HG02623 (cell line): ENCODE results near the gene THBD.

ENCODE experiments used
- ATAC-seq: cut with Tn5 transposase; IDR thresholded peaks from one replicate; pipeline ENCODE4 v1.9.1; 2021; ENCODE audit warnings: moderate library complexity; ENCODE audit not compliant: unreplicated experiment

THBD gene

DNA sequence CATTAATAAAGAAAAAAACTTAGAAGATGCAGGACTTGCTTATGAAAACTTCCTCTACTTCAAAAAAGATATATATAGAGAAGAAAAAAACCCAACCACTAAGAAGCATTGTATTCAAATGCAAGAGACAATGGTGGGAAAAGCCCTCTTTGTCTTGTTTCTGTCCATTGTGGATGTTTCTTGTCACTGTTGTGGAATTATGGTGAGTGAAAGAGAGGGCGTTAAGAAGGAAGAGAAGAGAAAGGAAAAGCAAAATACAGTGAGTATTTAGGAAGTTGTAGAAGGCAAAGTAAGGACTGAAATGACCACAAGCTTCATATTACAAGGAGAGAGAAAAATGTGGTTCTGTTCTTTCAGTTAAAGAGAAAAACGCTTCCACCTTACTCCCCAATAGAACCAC is 14.1 kb upstream of the THBD start:
- ATAC-seq = no peak

DNA sequence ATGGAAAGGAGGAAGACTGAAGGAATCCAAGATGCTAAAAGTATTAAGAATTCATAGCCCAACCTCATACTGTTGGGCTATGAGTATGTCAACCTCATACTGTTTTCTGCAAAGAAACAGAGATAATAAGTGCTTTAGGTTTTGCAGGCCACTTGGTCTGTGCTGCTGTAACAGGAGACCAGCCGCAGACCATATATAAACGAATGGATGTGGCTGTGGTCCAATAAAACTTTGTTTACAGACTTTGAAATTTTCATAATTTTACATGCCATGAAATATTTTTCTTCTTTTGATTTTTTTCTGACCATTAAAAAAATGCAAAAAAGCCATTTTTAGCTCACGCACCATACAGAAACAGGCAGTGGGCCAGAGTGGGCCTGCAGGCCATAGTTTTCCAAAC is 13.7 kb upstream of the THBD start:
- no peak for ATAC-seq

DNA sequence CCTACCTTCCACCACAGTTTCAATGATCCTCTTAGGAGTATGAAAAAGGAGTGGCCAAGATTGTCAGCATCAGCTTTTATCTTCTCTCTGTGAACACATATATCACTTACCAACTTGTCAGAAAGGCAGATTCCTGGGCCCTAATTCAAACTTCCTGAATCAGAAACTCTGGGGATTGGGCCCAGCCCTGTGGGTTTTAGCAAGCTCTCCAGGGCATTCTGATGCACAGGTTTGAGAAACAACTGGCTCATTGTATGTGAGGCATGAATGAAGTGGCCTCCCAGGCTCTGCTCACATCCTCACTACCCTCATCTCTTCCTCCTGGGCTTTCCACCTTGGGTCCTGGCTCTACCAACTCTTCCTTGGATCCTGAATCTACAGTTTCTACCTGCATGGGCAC is 13.2 kb upstream of the THBD start:
- no peak for ATAC-seq

DNA sequence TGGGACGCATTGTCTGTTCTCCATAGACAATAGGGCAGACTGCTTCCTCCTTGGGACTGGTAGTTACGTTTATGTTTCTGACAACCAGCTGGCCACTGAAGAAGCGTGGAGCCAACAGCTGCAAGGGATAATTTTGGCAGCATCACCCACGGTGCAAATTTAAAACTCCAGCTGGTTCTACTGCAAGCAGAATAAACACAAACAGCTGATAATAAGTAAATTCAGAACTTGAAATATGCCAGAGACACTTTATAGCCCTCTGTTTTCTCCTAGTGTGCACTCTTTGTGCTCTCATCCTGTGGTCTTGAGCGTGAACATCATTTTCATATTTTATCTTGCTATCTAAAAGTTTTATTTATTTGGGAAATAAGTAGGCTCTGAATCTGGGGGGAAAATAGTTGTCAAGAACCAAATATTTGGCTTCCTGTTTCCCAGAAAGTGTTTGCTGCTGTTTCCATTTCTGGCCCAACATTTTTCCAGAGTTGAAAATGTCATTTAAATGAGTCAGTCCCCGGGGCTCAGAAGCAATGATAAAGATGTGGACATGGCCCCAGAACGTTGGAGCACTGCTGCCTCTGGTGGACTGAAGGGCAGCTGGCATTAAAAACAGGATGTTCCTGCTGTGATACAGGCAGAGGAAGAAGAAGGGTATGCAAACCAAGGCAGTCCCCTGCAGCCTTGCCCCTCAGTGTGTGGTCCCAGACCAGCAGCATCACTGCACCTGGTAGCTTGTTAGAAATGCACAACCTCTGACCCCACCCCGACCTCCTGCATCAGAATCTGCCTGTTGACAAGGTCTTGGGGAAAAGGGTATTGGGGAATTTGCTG is 12.5 kb upstream of the THBD start:
- no peak for ATAC-seq

DNA sequence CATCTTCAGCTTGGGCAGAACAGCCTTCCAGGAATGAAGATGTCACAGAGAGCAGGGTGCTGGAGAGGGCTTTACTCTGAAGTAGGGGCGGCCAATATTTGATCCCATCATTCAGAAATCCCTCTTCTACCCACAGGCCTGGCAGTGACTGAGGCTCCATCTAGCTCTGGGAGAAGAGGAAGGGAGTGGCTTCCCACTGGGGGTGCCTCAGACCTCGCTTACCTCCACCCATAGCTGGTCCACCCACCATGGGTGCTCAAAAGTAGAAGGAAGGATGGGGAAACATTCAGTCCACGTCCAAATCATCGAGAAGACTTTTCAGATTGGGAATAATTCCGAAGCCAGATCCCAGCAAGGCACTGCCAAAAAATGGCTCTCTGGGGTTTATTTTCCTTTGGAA is 11.8 kb upstream of the THBD start:
- ATAC-seq = no peak

DNA sequence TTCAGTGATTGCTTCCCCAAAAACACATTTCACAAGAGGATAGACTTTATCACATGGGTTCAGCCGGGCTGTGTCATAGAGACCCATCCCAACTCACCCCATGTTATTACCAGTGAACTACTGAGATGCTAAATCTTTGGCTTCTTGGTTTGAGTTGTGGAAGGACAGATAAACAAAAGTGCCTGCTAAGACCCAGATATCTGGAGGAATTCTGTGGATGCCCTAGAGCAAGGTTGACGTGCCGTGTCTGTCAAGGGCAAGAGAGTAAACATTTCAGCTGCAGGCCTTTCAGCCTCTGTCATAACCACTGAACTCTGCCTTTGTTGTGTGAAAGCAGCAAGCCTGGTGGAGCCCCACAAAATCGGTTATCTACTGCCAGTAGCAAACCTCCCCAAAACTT is 11.2 kb upstream of the THBD start:
- no peak for ATAC-seq

DNA sequence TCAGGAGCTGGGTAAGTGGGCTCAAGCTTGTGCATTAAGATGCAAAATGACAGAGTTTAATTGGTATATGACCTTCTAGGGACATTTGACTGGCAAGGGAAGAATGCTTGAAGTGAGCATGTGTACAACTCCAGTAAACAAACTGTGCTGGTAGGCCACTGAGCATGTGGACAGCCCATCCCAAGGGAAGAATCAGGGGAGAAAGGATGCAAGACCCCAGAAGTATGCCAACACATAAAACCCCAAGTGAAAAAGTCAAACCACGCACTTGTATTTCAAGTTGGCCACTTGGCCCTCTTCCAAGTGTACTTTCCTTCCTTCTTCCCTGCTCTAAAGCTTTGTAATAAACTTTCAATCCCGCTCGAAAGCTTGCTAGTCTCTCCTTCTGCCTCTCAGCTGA is 10.4 kb upstream of the THBD start:
- no peak for ATAC-seq

DNA sequence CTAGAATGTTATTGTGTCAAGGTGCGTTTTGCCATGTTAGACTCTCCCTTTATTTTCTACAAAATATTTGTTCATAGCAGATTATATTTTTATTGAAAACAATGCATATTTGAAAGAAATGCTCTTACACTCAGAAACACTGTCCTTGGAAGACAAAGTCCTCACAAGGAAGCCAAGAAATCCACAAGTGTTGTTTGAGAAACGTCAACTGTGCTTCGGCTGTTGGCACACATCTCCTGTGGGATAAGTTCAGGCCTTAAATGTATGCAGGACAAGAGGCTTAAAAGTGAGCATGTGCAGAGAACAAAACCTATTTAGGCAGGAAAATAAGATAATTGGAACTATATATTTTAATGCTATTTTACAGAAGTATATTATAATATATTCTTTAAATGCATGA is 9.5 kb upstream of the THBD start:
- no peak for ATAC-seq

DNA sequence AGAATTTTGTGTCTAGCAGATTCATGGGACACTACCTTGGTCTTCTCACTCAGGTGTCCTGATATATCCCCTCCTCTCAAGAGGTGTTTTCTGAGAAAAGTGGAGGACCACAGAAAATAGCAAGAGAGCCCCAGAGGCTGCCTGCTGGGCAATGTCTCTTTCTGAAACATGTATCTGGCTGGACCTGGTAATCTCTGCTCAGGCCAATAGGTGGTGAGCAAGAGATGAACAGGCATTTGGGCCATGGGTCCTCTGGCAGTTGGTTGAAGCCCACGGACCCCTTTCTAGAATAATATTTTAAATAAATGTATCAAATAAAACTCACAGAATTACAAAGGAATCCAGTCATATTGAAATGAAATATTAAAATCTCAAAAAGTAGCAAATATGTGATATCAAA is 8.8 kb upstream of the THBD start:
- no peak for ATAC-seq

DNA sequence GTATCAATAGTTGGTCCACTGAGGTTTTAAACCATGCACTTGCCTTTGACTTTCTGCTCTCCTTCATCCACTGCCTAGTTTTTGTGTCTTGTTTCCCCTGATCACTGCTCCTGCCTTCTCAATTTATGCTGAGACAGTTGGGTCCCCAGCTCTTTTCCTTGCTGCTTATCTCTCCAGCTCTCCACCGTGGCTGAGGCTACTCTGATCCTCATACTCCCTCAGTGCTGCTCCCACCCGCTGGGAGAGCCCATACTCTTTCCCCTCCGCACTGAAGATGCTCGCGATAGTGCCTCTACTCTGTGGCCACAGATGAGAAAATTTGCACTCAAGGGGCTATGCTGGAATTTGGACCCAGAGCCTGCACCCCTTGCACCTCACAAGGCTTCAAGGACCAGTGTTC is 3.4 kb upstream of the THBD start:
- no peak for ATAC-seq

DNA sequence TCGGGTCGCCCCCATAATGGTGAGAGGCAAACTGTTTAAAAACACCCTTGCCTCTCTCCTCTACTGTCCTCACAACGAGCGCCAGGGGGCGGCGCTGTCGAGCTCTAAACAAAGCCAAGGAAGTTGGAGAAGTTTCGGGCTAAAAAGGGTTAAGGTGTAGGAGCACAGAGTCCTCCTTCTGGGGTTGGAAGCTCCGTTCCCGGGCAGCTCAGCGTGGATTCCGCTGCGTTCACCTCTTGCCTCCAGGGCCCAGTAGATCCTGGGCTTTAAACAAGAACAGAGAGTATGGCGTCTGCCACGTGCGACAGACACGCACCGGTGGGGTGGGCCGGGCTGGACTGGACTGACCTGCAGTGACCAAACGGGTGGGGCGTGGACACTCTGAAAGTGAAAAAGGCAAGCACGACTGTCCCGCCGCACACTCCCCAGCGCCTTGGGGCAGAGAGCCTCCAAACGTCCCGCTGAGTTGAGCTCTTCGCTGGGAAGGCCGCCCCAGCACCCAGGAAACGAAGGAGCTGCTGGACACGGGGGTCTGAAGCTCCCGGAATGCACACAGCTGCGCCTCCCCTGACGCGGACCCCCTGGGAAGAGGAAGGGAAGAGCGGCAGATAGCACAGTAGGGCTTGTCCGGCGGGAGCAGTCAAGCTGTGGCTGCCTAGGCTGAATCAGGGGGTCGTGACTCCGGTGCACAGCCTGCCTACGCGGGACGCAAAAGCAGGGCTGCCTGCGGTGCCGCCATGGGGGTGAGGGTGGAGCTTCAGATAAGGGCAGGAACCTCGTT is 1.6 kb upstream of the THBD start:
- ATAC-seq = no peak

DNA sequence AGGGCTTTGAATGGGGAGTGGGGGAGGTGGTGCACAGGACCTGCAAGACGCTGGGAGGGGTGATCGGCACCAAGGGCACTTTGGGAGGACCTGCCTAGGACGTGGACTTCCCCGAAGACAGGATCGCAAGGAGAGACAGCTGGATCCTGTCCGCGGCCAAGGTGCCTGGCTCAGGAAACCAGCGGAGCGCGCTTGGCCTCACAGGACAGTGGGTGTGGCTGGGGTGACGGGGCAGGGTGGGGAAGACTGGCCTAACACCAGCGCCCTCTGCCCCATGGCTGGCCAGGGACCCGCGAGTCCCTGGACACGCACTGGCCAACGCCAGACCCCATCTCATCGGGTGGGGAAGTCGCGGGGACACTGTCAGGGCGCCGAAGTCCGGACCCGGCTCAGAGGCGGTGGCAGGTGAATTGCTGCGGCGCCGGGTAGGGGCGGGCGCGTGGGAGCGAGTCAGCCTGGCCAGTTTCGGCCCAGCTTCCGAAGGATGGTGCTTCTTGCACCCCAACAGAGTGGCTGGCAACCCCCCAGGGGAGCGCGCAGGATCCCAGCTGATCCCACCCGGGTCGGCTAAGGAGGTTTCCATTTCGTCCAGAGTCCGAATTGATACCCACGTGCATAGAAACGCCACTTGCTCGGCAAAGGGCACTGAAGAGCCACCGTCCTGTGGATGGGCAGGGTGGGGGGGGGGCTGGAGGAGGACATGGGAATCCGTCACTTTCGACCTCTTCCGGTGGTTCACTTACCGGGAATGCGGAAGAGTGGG is 785 bp upstream of the THBD start:
- ATAC-seq = no peak

DNA sequence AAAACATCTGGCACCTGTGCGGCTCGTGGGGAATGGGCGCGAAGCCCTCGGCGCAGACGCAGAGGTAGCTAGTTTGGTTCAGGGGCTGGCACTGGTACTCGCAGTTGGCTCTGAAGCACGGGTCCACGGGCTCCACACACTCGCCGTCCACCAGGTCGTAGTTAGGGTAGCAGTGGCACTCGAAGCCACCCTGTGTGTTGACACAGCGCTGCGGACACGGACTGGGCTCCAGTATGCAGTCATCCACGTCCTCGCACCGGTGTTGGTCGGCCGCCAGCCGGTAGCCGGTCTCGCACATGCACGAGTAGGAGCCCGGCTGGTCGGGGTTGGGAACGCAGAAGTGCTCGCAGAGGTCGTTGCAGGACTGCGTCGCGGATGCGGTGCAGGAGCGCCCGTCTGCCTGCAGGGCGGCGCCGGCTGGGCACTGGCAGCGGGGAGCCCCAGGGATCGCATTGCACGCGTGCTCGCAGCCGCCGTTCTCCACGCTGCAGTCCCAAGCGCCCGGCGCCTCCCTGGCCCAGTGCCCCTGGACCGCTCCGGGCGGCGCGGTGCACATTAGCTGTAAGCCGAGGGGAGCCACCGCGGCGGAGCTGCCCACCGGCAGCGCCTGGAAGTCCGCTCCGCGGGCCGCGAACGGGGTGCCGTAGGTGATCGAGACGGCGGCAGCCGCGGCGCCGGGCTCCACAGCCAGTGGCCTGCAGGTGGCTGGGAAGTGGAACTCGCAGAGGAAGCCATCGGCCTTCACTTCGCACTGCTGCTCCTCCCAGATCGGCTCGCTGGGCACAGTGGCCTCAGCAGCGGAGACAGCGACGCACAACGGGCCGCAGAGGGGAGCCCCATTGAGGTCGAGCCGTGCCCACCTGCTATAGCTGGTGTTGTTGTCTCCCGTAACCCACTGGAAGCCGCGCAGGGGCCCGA is 930 bp downstream of the THBD start:
- ATAC-seq = no peak

DNA sequence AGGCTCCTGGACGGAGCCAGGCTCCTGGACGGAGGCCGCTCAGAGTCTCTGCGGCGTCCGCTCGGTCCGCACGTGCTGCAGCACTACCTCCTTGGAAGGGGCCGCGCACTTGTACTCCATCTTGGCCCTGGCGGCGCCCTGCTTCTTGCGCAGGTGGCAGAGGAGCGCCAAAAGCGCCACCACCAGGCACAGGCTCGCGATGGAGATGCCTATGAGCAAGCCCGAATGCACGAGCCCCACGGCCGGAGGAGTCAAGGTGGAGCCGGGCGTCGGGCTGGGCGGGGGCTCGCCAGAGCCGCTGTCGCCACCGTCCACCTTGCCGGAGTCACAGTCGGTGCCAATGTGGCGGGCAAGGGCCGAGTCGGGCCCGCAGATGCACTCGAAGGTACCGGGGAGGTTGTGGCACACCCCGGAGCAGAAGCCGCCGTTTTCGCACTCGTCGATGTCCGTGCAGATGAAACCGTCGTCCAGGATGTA is 1.7 kb downstream of the THBD start:
- ATAC-seq = no peak

DNA sequence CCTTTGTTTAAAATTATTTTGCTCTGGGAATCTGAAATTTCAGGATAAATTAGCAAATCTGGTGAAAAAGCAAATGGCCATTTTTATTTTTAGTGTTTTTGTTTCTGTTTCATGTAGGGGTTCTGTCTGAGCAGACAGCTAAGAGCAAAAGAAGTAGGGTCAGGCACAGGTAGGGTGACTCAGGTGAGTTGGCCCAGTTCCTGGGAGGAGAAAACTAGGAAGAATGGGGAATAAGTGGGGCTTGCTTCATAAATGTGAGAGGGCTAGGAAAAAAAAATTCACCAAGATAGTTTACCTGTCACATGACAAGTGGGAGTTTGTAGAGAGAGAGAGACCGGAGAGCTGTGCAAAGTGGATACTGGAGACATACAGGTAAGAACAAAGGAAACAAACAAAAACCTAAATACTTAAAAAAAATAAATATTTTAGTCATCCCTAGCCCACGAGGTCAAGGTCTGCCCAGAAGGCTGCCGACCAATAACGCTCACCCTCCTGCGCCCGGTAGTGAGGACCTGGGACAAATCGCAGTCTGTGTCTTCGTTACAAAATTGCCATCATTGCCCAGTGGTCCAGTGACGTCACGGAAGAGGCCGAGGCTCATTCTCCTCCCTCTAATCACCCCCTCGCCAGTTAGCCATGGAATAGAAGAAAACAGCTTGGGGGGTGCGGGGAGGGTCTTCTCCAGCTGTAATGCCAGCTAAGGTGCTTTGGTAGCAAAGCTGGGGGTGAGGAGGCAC is 2.3 kb downstream of the THBD start:
- no peak for ATAC-seq

DNA sequence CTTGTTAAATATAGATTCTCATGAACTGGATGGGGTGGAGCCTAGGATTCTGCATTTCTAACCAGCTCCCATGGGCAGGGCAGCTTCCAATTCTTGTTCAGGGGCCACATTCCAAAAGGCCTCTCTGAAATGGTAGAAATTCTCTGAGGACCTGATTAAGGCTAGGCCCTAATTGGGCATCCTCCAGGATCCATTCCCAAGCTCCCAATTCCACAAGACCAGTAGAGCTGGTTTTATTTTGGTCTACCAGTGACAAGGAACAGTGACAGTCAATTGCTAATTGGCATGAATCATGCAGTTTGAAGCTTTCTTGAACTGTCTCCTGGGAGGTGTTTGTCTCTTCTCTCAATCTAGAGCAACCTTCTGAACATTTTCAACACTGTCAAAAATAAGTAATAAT is 3.0 kb downstream of the THBD start:
- no peak for ATAC-seq

DNA sequence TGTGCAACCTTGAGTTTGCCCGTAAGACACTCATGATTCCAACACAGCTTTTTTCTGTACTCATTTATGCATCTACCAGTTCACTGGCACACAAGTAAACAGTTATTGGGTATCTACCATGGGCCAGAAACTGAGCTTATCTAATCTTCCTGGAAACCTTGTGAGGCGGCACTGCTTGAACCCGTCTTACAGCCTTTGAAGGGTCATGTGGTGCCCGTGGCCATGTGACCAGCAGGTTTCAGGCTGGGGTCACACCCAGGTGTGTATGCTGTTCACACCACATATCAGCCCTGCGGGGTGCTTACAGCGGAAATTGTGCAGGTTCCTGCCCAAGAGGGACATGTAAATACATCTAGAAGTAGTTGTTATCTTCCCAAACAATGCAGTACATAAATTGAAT is 6.1 kb downstream of the THBD start:
- no peak for ATAC-seq

DNA sequence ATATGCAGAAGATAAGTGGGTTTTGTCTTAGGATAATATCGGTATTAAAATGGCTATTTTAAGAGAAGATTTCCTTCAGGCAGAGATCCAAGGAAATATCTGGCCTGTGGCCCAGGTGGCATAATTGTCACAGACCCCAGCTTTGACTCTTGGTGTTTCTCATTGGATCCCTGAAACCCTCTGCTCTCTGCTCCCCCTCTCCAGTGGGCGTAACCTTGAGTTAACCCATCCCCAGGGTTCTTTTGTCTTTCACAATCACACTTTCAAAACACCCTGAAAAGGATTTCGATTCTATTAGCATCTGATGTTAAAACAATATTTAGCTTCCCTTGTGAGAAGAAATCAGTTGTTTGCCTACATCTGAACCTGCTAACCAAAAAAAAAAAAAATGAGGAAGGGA is 7.2 kb downstream of the THBD start:
- no peak for ATAC-seq

DNA sequence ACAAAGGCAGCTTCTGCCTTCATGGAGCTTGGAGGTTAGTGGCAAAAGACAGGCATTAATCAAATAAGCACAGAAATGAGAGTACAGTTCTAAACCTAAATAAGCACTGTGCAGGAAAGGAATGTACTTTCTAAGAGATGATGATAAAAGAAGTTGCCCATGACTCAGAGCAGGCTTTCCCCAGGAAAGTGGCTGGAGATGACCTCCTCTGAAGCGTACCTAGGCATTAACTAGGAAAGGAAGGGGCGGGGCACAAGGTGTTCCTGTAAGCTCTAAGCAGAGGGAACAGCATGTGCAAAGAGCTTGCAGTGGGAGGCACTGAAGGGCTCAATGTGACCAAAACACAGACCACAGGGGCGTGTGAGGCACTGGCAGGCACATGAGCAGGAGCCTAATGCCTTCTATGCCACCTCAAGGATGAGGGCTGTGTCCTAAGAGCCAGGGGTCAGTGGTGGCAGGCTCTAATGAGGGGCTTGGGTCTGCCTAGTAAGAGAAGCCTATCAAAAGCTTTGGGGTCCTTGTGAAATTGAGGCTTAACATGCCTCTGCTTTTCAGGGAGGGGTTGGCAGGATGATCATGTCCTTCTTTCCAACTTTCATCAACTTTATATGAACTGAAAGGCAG is 9.5 kb downstream of the THBD start:
- no peak for ATAC-seq
